ENCODE measurements around the gene ERN1. TPM values are rescaled to one million over a fixed set of nuclear protein-coding genes. Genes with fewer than 3 reads are reported as not detected.
A peak's percentile ranks its signal among the peaks of the same experiment; 100 is the strongest.

ERN1 gene
- total and polyA plus RNA-seq, 2 of the 13 experiments (the other 11 are each of a cell fraction or from before 2014, with no cell fraction given) = 6.0 to 12.7 TPM

- TF ChIP-seq FOXJ3 (CRISPR knock-in tag; IDR thresholded peaks at IDR 0.05; ENCODE audit: borderline replicate concordance) (peak; percentile 71; the same call in 1 of the 2 replicates), ATF3 (CRISPR knock-in tag; IDR thresholded peaks at IDR 0.05) (no peak), ZNF530 (CRISPR knock-in tag; IDR thresholded peaks at IDR 0.05; ENCODE audit: low read depth) (no peak), FOXO1 (CRISPR knock-in tag; IDR thresholded peaks at IDR 0.05) (0 out of 2 replicates have a peak, but pooled peaks have one; percentile 28), FIP1L1 (IDR thresholded peaks at IDR 0.05; ENCODE audit: borderline replicate concordance, insufficient read depth, low read depth, low read length) (no peak), HDAC2 (CRISPR knock-in tag; IDR thresholded peaks at IDR 0.05) (peak; percentile 73; the same call in 1 of the 2 replicates), CTCF (CRISPR knock-in tag; IDR thresholded peaks at IDR 0.05) (0 out of 2 replicates have a peak, but pooled peaks have one; percentile 6), NFIC (IDR thresholded peaks at IDR 0.05; ENCODE audit: low read length) (0 out of 2 replicates have a peak, but pooled peaks have one; percentile 48), DNMT1 (CRISPR knock-in tag; IDR thresholded peaks at IDR 0.05) (no peak), SPEN (CRISPR knock-in tag; IDR thresholded peaks at IDR 0.05; ENCODE audit: low read depth) (no peak), CENPBD1 (CRISPR knock-in tag; IDR thresholded peaks at IDR 0.05; ENCODE audit: borderline replicate concordance, low read depth) (no peak), ZNF224 (CRISPR knock-in tag; IDR thresholded peaks at IDR 0.05) (no peak), ZNF788 (CRISPR knock-in tag; IDR thresholded peaks at IDR 0.05; ENCODE audit: borderline replicate concordance) (0 out of 2 replicates have a peak, but pooled peaks have one; percentile 24), AKAP8 (CRISPR knock-in tag; IDR thresholded peaks at IDR 0.05) (no peak), ETV5 (CRISPR knock-in tag; IDR thresholded peaks at IDR 0.05; ENCODE audit: borderline replicate concordance) (peak; percentile 15; the same call in 1 of the 2 replicates), ZNF605 (CRISPR knock-in tag; IDR thresholded peaks at IDR 0.05) (no peak), ZXDC (CRISPR knock-in tag; IDR thresholded peaks at IDR 0.05) (no peak), HOMEZ (CRISPR knock-in tag; IDR thresholded peaks at IDR 0.05; ENCODE audit: low read depth) (peak; percentile 16; the same call in 1 of the 2 replicates), CREB1 (IDR thresholded peaks at IDR 0.05) (no peak), CREB1 (CRISPR knock-in tag; IDR thresholded peaks at IDR 0.05) (peak; percentile 34; the same call in 1 of the 2 replicates), TFDP1 (CRISPR knock-in tag; IDR thresholded peaks at IDR 0.05; ENCODE audit: borderline replicate concordance) (peak; percentile 33; the same call in 1 of the 2 replicates)
These were observed 45.6 kb downstream of the ERN1 start (continued) for GRCh38 chr17:64084086-64084939.

All from HepG2 (cell line).